LHCN-M2 (cell line): ENCODE results near the gene HPS5. TPM values are rescaled to one million over a fixed set of nuclear protein-coding genes. Genes with fewer than 3 reads are reported as not detected.
"Not testable (repeated sequence)": the region's sequence is repeated elsewhere in the genome, so short reads cannot be mapped to it uniquely, and the experiment has no call there.

Experiments used
- DNase-seq: peaks from one replicate; pipeline ENCODE4 v3.0.0-alpha.2; 2012; ENCODE audit warnings: low read depth
- total RNA-seq: library from RNA; depleted of rRNA; stranded (reverse); fragments of >200 nt; gene quantifications from 2 replicates; pipeline ENCODE4 v1.2.3, GENCODE V29; 2014

The HPS5 gene
- total RNA-seq, 1 experiment from 2014 or later = 34.6 TPM

- no peak for DNase-seq
These were observed 44.2 kb downstream of the HPS5 start for GRCh38 chr11:18277565-18278271.

GRCh38 chr11:18271206-18271605, 50.7 kb downstream of the HPS5 start:
- no peak for DNase-seq

DNA sequence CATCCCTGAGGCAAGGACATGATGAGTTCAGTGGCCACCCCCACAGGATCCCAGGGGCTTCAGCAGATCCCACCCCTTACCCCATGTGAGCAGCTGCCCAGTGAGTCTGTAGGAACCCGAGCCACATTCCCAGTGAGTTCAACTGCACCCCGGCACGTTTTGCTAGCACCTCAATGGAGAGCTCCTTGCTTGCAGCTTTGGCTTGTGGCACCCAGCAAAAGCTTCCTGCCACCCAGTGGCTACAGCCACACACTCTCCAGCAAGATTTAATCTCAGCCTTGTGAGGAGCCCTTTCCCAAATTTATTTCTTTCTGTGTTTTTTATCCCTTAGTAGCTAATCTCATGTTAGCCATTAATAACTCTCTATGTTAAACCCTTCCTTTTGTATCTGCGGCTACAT, 51.8 kb downstream of the HPS5 start:
- no peak for DNase-seq

- DNase-seq = not testable (repeated sequence)
These were observed 52.7 kb downstream of the HPS5 start for GRCh38 chr11:18269252-18269651.

DNA sequence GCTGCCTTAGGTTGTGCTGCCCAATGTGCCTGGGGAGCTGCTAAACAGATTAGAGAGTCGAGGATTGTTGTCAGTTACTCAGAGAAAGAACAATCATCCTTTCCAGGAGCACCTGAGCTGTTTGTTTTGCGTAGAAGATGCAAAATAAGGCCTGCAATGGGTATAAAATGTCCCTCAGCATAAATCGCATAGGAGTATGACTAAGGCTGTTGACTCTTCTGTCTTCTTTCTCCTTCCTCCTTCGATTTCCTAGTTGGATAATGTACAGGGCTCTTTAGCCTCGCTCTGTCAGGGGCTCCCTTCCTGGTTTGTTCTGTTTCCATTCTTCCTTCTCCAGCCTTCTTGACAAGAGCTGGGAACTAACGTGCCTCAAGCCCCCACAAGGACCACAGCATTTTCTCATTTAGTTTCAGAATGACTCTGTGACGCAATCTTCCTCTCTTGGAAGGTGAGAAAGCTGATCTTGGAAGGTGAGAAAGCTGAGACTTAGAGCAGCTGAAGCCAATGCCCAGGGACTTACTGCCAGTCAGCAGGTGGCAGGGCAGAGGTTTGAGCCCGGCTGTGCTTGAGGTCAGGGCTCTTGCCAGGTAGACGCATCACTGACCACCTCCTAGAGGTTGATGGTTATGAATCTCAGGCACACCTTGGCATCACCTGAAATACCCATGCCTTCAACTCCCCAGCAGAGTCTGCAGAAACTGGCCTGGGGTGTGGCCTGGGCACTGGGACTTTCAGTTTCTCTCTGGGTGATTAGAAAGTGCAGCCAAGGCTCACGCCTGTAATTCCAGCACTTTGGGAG, 54.4 kb downstream of the HPS5 start:
- not testable (repeated sequence) for DNase-seq

GRCh38 chr11:18265949-18266348, 56.0 kb downstream of the HPS5 start, which contains the start of gene SAA1:
Gene SAA1, plus strand, starts transcription at chr11:18266264. Its CDS starts 624 bp downstream, at chr11:18266888.
- DNase-seq = peak; percentile 53

DNA sequence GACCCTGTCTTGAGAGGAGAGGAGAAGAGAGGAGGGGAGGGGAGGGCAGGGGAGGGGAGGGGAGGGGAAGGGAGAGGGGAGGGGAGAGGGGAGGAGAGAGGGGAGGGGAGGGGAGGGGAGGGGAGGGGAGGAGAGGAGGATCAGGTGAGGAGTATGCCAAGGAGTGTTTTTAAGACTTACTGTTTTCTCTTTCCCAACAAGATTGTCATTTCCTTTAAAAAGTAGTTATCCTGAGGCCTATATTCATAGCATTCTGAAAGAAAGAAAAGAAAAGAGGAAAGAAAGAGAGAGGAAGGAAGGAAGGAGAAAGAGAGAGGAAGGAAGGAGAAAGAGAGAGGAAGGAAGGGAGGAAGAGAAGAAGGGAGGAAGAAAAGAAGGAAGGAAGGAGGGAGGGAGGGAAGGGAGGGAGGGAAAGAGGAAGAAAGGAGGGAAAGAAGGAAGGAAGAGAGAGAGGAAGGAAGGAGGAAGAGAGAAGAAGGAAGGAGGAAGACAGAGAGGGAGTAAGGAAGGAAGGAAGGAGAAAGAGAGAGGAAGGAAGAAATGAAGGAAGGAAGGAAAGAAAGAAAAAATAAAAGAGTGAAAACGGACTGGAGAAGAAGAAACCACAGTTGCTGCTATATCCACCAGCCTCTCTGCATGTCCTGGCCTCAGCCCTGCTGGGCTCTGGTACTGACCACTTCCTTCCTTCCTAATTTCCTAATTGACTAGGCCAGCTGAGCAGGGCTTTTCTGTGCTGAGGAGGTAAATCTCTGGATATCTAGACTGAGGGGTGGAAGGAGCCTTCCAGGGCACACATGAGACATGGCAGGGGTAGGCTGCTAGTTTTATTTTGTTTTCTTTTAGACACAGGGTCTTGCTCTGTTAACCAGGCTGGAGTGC, 57.0 kb downstream of the HPS5 start:
- peak; percentile 26 for DNase-seq

- no peak for DNase-seq
These were observed 57.9 kb downstream of the HPS5 start for GRCh38 chr11:18264035-18264434.

DNA sequence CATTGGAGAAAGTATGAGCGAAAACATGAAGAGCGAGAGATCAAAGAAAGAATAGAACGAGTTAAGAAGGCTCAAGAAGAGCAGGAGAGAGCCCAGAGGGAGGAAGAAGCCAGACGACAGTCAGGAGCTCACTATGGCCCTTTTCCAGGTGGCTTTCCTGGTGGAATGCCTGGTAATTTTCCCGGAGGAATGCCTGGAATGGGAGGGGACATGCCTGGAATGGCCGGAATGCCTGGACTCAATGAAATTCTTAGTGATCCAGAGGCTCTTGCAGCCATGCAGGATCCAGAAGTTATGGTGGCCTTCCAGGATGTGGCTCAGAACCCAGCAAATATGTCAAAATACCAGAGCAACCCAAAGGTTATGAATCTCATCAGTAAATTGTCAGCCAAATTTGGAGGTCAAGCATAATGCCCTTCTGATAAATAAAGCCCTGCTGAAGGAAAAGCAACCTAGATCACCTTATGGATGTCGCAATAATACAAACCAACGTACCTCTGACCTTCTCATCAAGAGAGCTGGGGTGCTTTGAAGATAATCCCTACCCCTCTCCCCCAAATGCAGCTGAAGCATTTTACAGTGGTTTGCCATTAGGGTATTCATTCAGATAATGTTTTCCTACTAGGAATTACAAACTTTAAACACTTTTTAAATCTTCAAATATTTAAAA, 59.1 kb downstream of the HPS5 start:
- not testable (repeated sequence) for DNase-seq

- no peak for DNase-seq
These were observed 60.2 kb downstream of the HPS5 start for GRCh38 chr11:18261721-18262120.

- DNase-seq = no peak
These were observed 62.7 kb downstream of the HPS5 start for GRCh38 chr11:18259259-18259658.

DNA sequence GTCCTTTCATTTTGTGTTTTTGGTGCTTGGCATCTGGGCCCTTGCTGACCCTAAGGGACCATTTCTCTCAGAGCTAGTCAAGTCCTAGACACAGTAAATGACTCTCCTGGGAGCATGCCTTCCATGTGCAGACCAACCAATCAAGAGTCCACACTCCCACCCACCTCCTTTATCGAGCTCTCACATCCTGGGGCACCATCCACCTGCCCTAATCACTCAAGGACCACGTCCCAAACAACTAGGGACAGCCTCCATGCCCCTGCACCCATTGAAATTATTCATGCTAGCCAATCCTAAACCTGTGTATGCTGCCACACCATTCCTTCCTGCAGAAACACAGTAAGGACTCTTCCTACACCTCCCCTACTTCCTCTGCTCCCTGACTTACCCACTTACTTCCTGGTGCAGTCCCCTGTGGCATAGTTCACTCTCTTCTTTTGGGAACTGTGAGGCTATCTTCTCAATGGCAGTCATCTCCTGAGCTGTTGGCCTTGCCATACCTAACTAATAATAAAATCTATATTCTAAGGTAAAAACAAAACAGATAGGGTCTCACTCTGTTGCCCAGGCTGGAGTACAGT, 67.1 kb downstream of the HPS5 start:
- no peak for DNase-seq

- DNase-seq = no peak
These were observed 68.1 kb downstream of the HPS5 start for GRCh38 chr11:18253778-18254338.

DNA sequence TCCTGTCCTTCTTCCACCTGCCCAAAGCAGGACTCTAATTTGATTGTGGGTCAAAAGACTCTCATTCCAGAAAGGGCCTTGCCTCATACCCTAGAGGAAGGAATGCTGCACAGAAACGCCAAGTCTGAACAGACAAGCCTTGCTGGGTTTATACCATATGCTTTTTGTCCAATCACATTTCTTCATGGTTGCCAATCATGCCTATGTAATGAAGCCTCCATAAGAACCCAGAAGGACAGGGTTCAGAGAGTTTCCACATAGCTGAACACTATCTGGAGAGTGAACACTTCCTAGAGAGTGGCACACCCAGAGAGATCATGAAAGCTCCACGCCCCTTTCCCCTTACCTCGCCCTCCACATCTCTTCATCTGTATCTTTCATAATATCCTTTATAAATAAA, 68.7 kb downstream of the HPS5 start:
- DNase-seq = no peak

DNA sequence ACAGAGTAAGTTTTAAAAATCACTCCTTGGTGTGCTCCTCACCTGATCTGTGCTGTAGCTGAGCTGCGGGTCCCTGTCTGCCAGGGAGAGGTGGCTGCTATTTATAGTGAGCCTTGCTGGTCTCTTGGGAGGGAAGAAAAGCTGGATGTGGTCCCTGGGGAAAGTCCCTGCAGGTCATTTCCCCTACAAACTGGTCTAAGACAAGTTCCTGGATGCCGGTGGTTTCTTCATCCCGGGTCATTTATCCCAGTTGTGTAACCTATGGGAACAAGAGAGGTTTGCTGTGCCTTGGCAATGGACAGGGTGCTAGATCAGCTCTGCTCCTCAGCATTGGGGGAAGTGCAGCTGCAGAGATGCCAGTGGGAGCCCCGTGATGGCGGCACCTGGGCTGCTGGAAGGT, 73.4 kb downstream of the HPS5 start, which contains the start of gene SAA2:
TSS of gene SAA2 (minus strand) at position 108 of the 400 bp plus-strand sequence. CDS start 657 bp downstream, outside the sequence.
- no peak for DNase-seq

DNA sequence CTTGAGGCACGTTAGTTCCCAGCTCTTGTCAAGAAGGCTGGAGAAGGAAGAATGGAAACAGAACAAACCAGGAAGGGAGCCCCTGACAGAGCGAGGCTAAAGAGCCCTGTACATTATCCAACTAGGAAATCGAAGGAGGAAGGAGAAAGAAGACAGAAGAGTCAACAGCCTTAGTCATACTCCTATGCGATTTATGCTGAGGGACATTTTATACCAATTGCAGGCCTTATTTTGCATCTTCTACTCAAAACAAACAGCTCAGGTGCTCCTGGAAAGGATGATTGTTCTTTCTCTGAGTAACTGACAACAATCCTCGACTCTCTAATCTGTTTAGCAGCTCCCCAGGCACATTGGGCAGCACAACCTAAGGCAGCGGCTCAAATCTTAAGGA, 74.8 kb downstream of the HPS5 start:
- DNase-seq = not testable (repeated sequence)

GRCh38 chr11:18246379-18247190, 75.4 kb downstream of the HPS5 start:
- not testable (repeated sequence) for DNase-seq

DNA sequence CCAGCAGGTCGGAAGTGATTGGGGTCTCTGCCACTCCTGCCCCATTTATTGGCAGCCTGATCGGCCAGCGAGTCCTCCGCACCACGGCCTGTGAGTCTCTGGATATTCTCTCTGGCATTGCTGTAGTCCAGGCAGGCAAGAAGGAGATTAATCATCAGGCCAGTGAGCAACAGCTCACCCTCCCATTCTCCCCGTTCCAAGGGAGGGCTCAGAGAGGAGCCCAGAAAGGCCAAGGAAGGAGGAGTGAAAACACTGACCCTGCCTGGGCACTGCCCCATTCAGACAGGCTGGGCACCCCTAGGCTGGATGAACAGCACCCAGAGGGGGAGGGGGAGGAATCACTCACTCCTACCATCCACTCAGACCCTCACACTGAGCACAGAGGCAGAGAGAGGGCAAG, 76.5 kb downstream of the HPS5 start:
- DNase-seq = no peak

DNA sequence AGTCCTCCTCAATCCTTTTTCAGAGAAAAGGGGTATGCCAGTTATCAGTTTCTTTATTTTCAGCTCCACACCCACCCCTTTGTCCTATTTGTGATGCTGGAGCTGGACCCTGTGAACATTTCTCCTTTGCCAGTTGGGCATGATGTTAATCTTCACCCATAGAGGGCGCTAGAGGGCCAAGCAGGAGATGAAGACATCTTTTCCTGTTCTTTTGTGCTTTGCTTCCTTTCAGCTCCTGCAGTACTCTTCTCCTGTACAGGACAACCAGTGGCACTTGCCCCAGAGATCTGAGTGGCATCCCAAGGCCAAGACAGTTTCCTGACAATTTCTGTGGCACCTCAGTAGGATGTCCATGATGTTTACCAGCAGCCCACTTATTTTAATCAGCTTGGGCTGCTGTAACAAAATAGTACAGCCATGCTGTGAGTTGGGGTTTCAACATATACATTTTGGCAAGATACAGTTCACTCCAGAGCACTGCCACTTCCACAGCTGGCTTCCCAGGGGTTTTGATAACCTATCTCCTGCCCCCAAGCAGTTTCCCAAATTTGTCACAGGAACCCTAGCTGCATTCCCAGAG, 78.1 kb downstream of the HPS5 start:
- peak; percentile 60 for DNase-seq
